H1 (cell line): ENCODE results near the gene UNK. TPM values are rescaled to one million over a fixed set of nuclear protein-coding genes. Genes with fewer than 3 reads are reported as not detected.

Experiments used
- CTCF ChIA-PET: fragments of 300-600 bp; sonication (Branson Sonifier 250); formaldehyde crosslinking; loops from one replicate; lab custom pipeline; 2021; ENCODE audit not compliant: partially characterized antibody; lab: Charles Lee
- POLR2A ChIA-PET: fragments of 300-600 bp; sonication (Branson Sonifier 250); formaldehyde crosslinking; loops from one replicate; lab custom pipeline; 2021; ENCODE audit warnings: inconsistent platforms; ENCODE audit not compliant: partially characterized antibody; lab: Charles Lee
- DNase-seq, 2 experiments: peaks; one replicate each; pipeline versions ENCODE4 v3.0.0 to v3.0.0-alpha.2; 2010 to 2022; ENCODE audit warnings: low spot score in 2 of 2, low read depth in 1 of 2, mixed read lengths in 1 of 2
- FAIRE-seq: peaks from 2 replicates; lab custom pipeline; 2011; peaks lifted over from hg19 to GRCh38; lab: Jason Lieb, UNC
- H2AFZ ChIP-seq: 2 replicates; pipeline ENCODE4 v1.8.1; 2012; ENCODE audit warnings: low read length, inconsistent platforms
- H2AK5ac ChIP-seq: 2 replicates; pipeline ENCODE4 v1.6.1; 2013; ENCODE audit warnings: low read depth, low read length
- H2BK120ac ChIP-seq: replicated peaks from 2 replicates; pipeline ENCODE3; 2013; ENCODE audit warnings: low read depth, low read length, inconsistent platforms
- H2BK12ac ChIP-seq: 2 replicates; pipeline ENCODE4 v1.6.1; 2013; ENCODE audit warnings: low read depth, low read length
- H2BK15ac ChIP-seq: 2 replicates; pipeline ENCODE4 v1.6.1; 2013; ENCODE audit warnings: low read length
- H2BK20ac ChIP-seq: 2 replicates; pipeline ENCODE4 v1.6.1; 2013; ENCODE audit warnings: low read length
- H2BK5ac ChIP-seq: 2 replicates; pipeline ENCODE4 v1.6.1; 2013; ENCODE audit warnings: low read depth, low read length
- H3K14ac ChIP-seq: 2 replicates; pipeline ENCODE4 v1.6.1; 2013; ENCODE audit warnings: inconsistent platforms; ENCODE audit not compliant: insufficient read length
- H3K18ac ChIP-seq: 2 replicates; pipeline ENCODE4 v1.6.1; 2013; ENCODE audit warnings: low read length; ENCODE audit errors: extremely low read depth
- H3K23ac ChIP-seq: 2 replicates; pipeline ENCODE4 v1.6.1; 2013; ENCODE audit warnings: inconsistent platforms; ENCODE audit not compliant: insufficient read length
- H3K23me2 ChIP-seq: 2 replicates; pipeline ENCODE4 v1.6.1; 2013; ENCODE audit warnings: low read depth, low read length
- H3K27ac ChIP-seq: 2 replicates; pipeline ENCODE4 v1.6.1; 2011; ENCODE audit warnings: low read depth, low read length, inconsistent platforms
- H3K27me3 ChIP-seq, 4 experiments: replicated peaks in 1 of 4; 1 replicate in 1 of 4; 2 replicates in 3 of 4; pipeline versions ENCODE4 v1.6.1 to v1.8.1; 2011 to 2013; ENCODE audit warnings: low read length in 3 of 4, mild to moderate bottlenecking in 3 of 4, inconsistent platforms in 2 of 4, mixed read lengths in 2 of 4, moderate library complexity in 1 of 4; ENCODE audit not compliant: control insufficient read depth in 3 of 4, insufficient read depth in 3 of 4; ENCODE audit errors: extremely low read depth in 1 of 4
- H3K36me3 ChIP-seq, 4 experiments: 2 replicates each; pipeline versions ENCODE4 v1.6.1 to v1.8.1; 2011 to 2013; ENCODE audit warnings: mild to moderate bottlenecking in 4 of 4, low read length in 3 of 4, moderate library complexity in 2 of 4, control low read depth in 1 of 4, inconsistent platforms in 1 of 4; ENCODE audit not compliant: insufficient read depth in 4 of 4, control insufficient read depth in 2 of 4
- H3K4ac ChIP-seq: replicated peaks from 2 replicates; pipeline ENCODE3; 2013; ENCODE audit warnings: low read length, low read depth, mixed read lengths, inconsistent platforms; ENCODE audit not compliant: insufficient read length
- H3K4me1 ChIP-seq, 4 experiments: replicated peaks in 1 of 4; 1 replicate in 1 of 4; 2 replicates in 3 of 4; pipeline versions ENCODE4 v1.6.1 to v1.8.1; 2011 to 2013; ENCODE audit warnings: low read length in 3 of 4, inconsistent platforms in 2 of 4, mixed read lengths in 1 of 4; ENCODE audit not compliant: insufficient read depth in 4 of 4, control insufficient read depth in 3 of 4
- H3K4me2 ChIP-seq, 2 experiments: 2 replicates each; pipeline versions ENCODE4 v1.6.1 to v1.8.1; 2011 to 2013; ENCODE audit warnings: low read depth in 2 of 2, low read length in 2 of 2, control low read depth in 1 of 2, inconsistent platforms in 1 of 2, mild to moderate bottlenecking in 1 of 2; ENCODE audit not compliant: insufficient read depth in 1 of 2
- H3K4me3 ChIP-seq, 4 experiments: fragments of 200-600, 300-600 bp in 1 of 4; sonication (generic), shearing (Covaris generic), sonication (Bioruptor Twin) in 1 of 4; 2 replicates each; pipeline versions ENCODE4 v1.5.1 to v1.8.1; 2011 to 2016; ENCODE audit warnings: low read length in 4 of 4, low read depth in 3 of 4, control low read depth in 2 of 4, inconsistent platforms in 2 of 4, mild to moderate bottlenecking in 2 of 4, mixed read lengths in 1 of 4, moderate library complexity in 1 of 4; ENCODE audit not compliant: insufficient read depth in 2 of 4; ENCODE audit errors: extremely low read depth in 1 of 4
- H3K56ac ChIP-seq: replicated peaks from 2 replicates; pipeline ENCODE3; 2013; ENCODE audit warnings: low read depth, mild to moderate bottlenecking, mixed read lengths, low read length, inconsistent platforms; ENCODE audit not compliant: insufficient read length
- H3K79me1 ChIP-seq: 2 replicates; pipeline ENCODE4 v1.6.1; 2013; ENCODE audit warnings: low read depth, low read length, control low read depth
- H3K79me2 ChIP-seq, 2 experiments: 2 replicates each; pipeline versions ENCODE4 v1.6.1 to v1.8.1; 2012 to 2013; ENCODE audit warnings: low read length in 2 of 2, mild to moderate bottlenecking in 2 of 2, inconsistent platforms in 1 of 2; ENCODE audit not compliant: insufficient read depth in 2 of 2, control insufficient read depth in 1 of 2
- H3K9ac ChIP-seq, 4 experiments: replicated peaks in 1 of 4; 1 replicate in 1 of 4; 2 replicates in 3 of 4; pipeline versions ENCODE4 v1.6.1 to v1.8.1; 2011 to 2013; ENCODE audit warnings: low read depth in 3 of 4, low read length in 3 of 4, control low read depth in 2 of 4, mild to moderate bottlenecking in 2 of 4, moderate library complexity in 2 of 4, inconsistent platforms in 1 of 4; ENCODE audit errors: extremely low read depth in 1 of 4
- H3K9me3 ChIP-seq, 2 experiments: 2 replicates each; pipeline versions ENCODE4 v1.6.1 to v1.8.1; 2012 to 2013; ENCODE audit warnings: mild to moderate bottlenecking in 2 of 2, moderate library complexity in 2 of 2, control low read depth in 1 of 2, inconsistent platforms in 1 of 2, low read depth in 1 of 2, low read length in 1 of 2, mixed read lengths in 1 of 2; ENCODE audit not compliant: insufficient read depth in 2 of 2
- H4K20me1 ChIP-seq, 2 experiments: replicated peaks in 1 of 2; 2 replicates each; pipeline versions ENCODE3 to v1.8.1; 2011 to 2013; ENCODE audit warnings: inconsistent platforms in 2 of 2, low read length in 2 of 2, mild to moderate bottlenecking in 1 of 2; ENCODE audit not compliant: insufficient read depth in 2 of 2, control insufficient read depth in 1 of 2
- H4K5ac ChIP-seq: 2 replicates; pipeline ENCODE4 v1.6.1; 2013; ENCODE audit warnings: low read length, low read depth, mixed read lengths, inconsistent platforms; ENCODE audit not compliant: insufficient read length
- H4K8ac ChIP-seq: 2 replicates; pipeline ENCODE4 v1.8.0; 2013; ENCODE audit warnings: mild to moderate bottlenecking, moderate library complexity, low read length, inconsistent platforms; ENCODE audit not compliant: insufficient read depth; ENCODE audit errors: extremely low read depth
- H4K91ac ChIP-seq: replicated peaks from 2 replicates; pipeline ENCODE3; 2013; ENCODE audit warnings: low read length, mixed read lengths, inconsistent platforms; ENCODE audit not compliant: insufficient read length
- CBX5 ChIP-seq: fragments of 300-800, 300-1000 bp; sonication (generic); IDR thresholded peaks from 2 replicates; pipeline ENCODE4 v1.7.1; 2016; ENCODE audit warnings: antibody characterized with exemption, low read length, low read depth
- EP300 ChIP-seq, 2 experiments: IDR thresholded peaks; 1 replicate in 1 of 2; 2 replicates in 1 of 2; pipeline ENCODE4 v1.6.1; 2011 to 2012; ENCODE audit warnings: low read depth in 2 of 2, low read length in 2 of 2, mild to moderate bottlenecking in 2 of 2, borderline replicate concordance in 1 of 2, inconsistent platforms in 1 of 2, moderate library complexity in 1 of 2
- EZH2 ChIP-seq: fragments of 200-600 bp; sonication (generic); IDR thresholded peaks from 2 replicates; pipeline ENCODE4 v1.7.1; 2012; ENCODE audit warnings: low read depth, mild to moderate bottlenecking, moderate library complexity, low read length, inconsistent platforms; ENCODE audit not compliant: severe bottlenecking
- MAFK ChIP-seq: IDR thresholded peaks from 2 replicates; pipeline ENCODE4 v1.6.1; 2012; ENCODE audit warnings: low read depth, mild to moderate bottlenecking, improper control_type of control experiment, low read length
- POLR2AphosphoS5 ChIP-seq: IDR thresholded peaks from 2 replicates; pipeline ENCODE4 v1.6.1; 2011; ENCODE audit warnings: low read depth, low read length
- POU5F1 ChIP-seq: IDR thresholded peaks from 2 replicates; pipeline ENCODE4 v1.6.1; 2011; ENCODE audit warnings: low read depth, mild to moderate bottlenecking, low read length, moderate library complexity
- RBBP5 ChIP-seq: IDR thresholded peaks from 2 replicates; pipeline ENCODE4 v1.7.1; 2012; ENCODE audit warnings: low read depth, mild to moderate bottlenecking, inconsistent platforms, low read length, moderate library complexity, borderline replicate concordance
- SIN3A ChIP-seq, 2 experiments: IDR thresholded peaks in 1 of 2; conservative IDR thresholded peaks in 1 of 2; 2 replicates each; pipeline ENCODE4 v1.6.1; 2011 to 2012; ENCODE audit warnings: low read length in 2 of 2, improper control_type of control experiment in 1 of 2, low read depth in 1 of 2, mild to moderate bottlenecking in 1 of 2
- SP1 ChIP-seq: IDR thresholded peaks from 2 replicates; pipeline ENCODE4 v1.6.1; 2011; ENCODE audit warnings: low read depth, low read length
- TEAD4 ChIP-seq: IDR thresholded peaks from 2 replicates; pipeline ENCODE4 v1.6.1; 2012; ENCODE audit warnings: low read depth, low read length, inconsistent platforms, mixed read lengths
- YY1 ChIP-seq: IDR thresholded peaks from 2 replicates; pipeline ENCODE4 v1.6.1; 2011; ENCODE audit warnings: low read depth, mild to moderate bottlenecking, low read length
- WGBS, 2 experiments: shearing (Covaris generic) in 1 of 2; methylation state at CpG; one replicate each; pipeline versions ENCODE4 v1.1.6 to v1.1.7; 2013 to 2015; ENCODE audit warnings: low lambda C conversion rate in 2 of 2, mixed read lengths in 2 of 2, inconsistent platforms in 1 of 2, low coverage in 1 of 2, missing lambda C conversion rate in 1 of 2; ENCODE audit not compliant: insufficient replicate concordance in 2 of 2, insufficient coverage in 1 of 2, insufficient read length in 1 of 2; ENCODE audit errors: extremely low coverage in 1 of 2, missing lambda C conversion rate in 1 of 2; 5-methylcytosine and 5-hydroxymethylcytosine counted together
- polyA plus RNA-seq, 7 experiments: library from polyadenylated mRNA; depleted of rRNA in 3 of 7; stranded (reverse) in 5 of 7; unstranded in 2 of 7; fragments of >200 nt in 5 of 7; fragments of 200-250 nt in 2 of 7; gene quantifications; 1 replicate in 5 of 7; 2 replicates in 1 of 7; 4 replicates in 1 of 7; pipeline versions ENCODE4 v1.2.1 to v1.2.3, GENCODE V29; 2011 to 2013; ENCODE audit warnings: missing spikeins in 2 of 7, mixed read lengths in 2 of 7
- total RNA-seq: library from RNA; stranded (reverse); fragmentation: NEBNext Ultra II Directional; extraction: Animal tissue kit (Norgen Biotek cat#: 25700); gene quantifications from 2 replicates; pipeline ENCODE4 v1.2.1, GENCODE V29; 2021

Gene UNK
- total and polyA plus RNA-seq, 2 of the 8 experiments (the other 6 are each of a cell fraction or from before 2014, with no cell fraction given) = 24.2 to 33.3 TPM

- Histone ChIP-seq H3K9me3 (no peaks in the 10 kb centered on the region), H3K56ac (no peak overlapping the region), H2AFZ (no peak overlapping the region), H3K4ac (no peak overlapping the region), H2BK120ac (no peak overlapping the region), H4K8ac (no peak overlapping the region), H3K14ac (no peak overlapping the region), H2BK12ac (no peak overlapping the region), H3K36me3 (peaks cover 20 to 42% (median 37%) of the 10 kb centered on the region in 4 experiments), H2AK5ac (no peak overlapping the region), H3K4me2 (no peak overlapping the region), H4K20me1 (peaks cover 0 to 6% of the 10 kb centered on the region in 2 experiments), H3K27ac (no peak overlapping the region), H2BK20ac (no peak overlapping the region), H3K9ac (no peak overlapping the region), H3K79me2 (no peaks in the 10 kb centered on the region), H3K23ac (no peak overlapping the region), H3K79me1 (no peaks in the 10 kb centered on the region), H4K5ac (no peak overlapping the region), H2BK5ac (no peak overlapping the region), H3K27me3 (no peaks in the 10 kb centered on the region), H3K23me2 (peaks cover 2% of the 10 kb centered on the region; the same call in 1 of the 2 replicates), H3K18ac (no peak overlapping the region), H3K4me3 (no peak overlapping the region), H4K91ac (no peak overlapping the region), H3K4me1 (peaks cover 0 to 12% (median 6%) of the 10 kb centered on the region in 4 experiments; a peak in 6 of 7 replicates), H2BK15ac (no peak overlapping the region)
- CTCF ChIA-PET = interaction anchor here (0.8 to 21.9 kb wide), 6 partner anchors 7 to 199 kb away, joined by 3 to 563 read pairs (median 15); partner anchors contain the start of genes UNC13D and WBP2
- DNase-seq = no peak
- FAIRE-seq = no peak
- TF ChIP-seq EZH2 (no peak), EP300 (IDR thresholded peaks at IDR 0.05; ENCODE audit: borderline replicate concordance in 1 of 2, low read depth in 2 of 2, low read length in 2 of 2) (no peak), POU5F1 (no peak), YY1 (no peak), POLR2AphosphoS5 (no peak), RBBP5 (no peak), MAFK (no peak), SP1 (no peak), TEAD4 (no peak), CBX5 (no peak), SIN3A (conservative IDR thresholded peaks at IDR 0.05 in 1 of 2, IDR thresholded peaks at IDR 0.05 in 1 of 2; ENCODE audit: low read depth in 1 of 2, low read length in 2 of 2) (no peak)
- POLR2A ChIA-PET = interaction anchor here (0.8 to 16.0 kb wide), 5 partner anchors 8 to 47 kb away, joined by 3 to 216 read pairs (median 7); partner anchors contain the start of gene UNK
- 88% methylated on average over 24 of the region's 28 CpGs; no CpG with 5 or more reads in 1 of the 2 experiments for WGBS, 2 experiments
Measured at GRCh38 chr17:75823257-75824041, 38.8 kb downstream of the UNK start.
